Measurements from ENCODE around the gene KCNQ1. TPM values are rescaled to one million over a fixed set of nuclear protein-coding genes. Genes with fewer than 3 reads are reported as not detected.

The KCNQ1 gene
- total RNA-seq, 1 experiment from 2014 or later = 9.2 TPM

DNA sequence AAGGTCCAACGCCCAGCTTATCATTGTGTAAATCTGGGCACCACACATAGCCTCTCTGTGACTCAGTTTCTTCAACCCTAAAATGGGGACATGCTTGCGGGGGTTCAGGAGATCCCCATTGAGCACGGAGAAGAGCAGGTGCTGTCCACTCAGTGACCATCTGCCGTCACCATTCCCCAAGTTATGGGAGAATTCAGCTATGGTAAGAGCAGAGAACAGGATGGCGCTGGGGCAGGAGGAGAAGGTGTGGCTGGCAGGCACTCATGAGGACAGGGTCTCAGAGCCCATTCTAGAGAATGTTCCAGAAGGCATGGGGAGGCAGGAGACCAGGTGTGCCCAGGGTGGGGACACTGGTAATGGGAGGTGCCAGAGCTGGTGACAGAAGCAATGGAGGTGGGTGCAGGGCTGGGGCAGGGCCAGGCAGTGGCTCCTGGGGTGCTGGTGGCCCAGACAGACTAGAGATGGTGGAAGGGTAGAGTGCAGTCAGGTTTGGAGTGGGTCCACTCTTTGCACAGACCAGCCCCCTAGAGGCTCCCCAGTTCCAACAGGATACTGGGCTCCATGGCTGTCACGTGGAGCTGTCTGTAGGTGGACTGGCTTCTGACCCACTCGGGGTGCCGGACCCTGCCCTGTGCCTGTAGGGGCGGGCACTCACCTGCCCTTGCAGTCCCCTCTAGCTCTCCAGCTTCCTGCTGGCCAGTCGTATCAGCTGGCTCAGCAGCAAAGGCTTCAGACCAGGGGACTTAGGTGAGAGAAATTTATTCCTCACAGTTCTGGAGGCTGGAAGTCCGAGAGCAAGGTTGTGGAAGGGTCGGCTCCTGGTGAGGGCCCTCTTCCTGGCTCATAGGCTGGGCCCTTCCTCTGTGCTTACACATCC is 356.1 kb downstream of the KCNQ1 start:
- CTCF ChIA-PET = no interaction called here
- Mint-ChIP-seq H3K9me3 (ENCODE audit: low read depth, unreplicated experiment) (peaks cover 6% of the 10 kb centered on the region), H3K4me1 (ENCODE audit: low read depth, unreplicated experiment) (no peaks in the 10 kb centered on the region), H3K27me3 (ENCODE audit: unreplicated experiment) (peaks cover 41% of the 10 kb centered on the region), H3K4me3 (ENCODE audit: low read depth, unreplicated experiment) (no peak overlapping the region), H3K36me3 (ENCODE audit: insufficient read depth, unreplicated experiment) (no peaks in the 10 kb centered on the region), H3K27ac (ENCODE audit: unreplicated experiment) (no peak overlapping the region)
- no TSS peak for BruUV-seq (replicated peaks)
- no peak for DNase-seq
- intact Hi-C loops (cut with micrococcal nuclease; ENCODE audit: unreplicated experiment) = no loop called here
- TF ChIP-seq, protein P1, sequence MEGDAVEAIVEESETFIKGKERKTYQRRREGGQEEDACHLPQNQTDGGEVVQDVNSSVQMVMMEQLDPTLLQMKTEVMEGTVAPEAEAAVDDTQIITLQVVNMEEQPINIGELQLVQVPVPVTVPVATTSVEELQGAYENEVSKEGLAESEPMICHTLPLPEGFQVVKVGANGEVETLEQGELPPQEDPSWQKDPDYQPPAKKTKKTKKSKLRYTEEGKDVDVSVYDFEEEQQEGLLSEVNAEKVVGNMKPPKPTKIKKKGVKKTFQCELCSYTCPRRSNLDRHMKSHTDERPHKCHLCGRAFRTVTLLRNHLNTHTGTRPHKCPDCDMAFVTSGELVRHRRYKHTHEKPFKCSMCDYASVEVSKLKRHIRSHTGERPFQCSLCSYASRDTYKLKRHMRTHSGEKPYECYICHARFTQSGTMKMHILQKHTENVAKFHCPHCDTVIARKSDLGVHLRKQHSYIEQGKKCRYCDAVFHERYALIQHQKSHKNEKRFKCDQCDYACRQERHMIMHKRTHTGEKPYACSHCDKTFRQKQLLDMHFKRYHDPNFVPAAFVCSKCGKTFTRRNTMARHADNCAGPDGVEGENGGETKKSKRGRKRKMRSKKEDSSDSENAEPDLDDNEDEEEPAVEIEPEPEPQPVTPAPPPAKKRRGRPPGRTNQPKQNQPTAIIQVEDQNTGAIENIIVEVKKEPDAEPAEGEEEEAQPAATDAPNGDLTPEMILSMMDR (IDR thresholded peaks at IDR 0.05; ENCODE audit: unreplicated experiment) = no peak

GRCh38 chr11:2801711-2802388 is 357.0 kb downstream of the KCNQ1 start:
- BruUV-seq (replicated peaks) = no TSS peak
- intact Hi-C loops (cut with micrococcal nuclease; ENCODE audit: unreplicated experiment) = no loop called here

DNA sequence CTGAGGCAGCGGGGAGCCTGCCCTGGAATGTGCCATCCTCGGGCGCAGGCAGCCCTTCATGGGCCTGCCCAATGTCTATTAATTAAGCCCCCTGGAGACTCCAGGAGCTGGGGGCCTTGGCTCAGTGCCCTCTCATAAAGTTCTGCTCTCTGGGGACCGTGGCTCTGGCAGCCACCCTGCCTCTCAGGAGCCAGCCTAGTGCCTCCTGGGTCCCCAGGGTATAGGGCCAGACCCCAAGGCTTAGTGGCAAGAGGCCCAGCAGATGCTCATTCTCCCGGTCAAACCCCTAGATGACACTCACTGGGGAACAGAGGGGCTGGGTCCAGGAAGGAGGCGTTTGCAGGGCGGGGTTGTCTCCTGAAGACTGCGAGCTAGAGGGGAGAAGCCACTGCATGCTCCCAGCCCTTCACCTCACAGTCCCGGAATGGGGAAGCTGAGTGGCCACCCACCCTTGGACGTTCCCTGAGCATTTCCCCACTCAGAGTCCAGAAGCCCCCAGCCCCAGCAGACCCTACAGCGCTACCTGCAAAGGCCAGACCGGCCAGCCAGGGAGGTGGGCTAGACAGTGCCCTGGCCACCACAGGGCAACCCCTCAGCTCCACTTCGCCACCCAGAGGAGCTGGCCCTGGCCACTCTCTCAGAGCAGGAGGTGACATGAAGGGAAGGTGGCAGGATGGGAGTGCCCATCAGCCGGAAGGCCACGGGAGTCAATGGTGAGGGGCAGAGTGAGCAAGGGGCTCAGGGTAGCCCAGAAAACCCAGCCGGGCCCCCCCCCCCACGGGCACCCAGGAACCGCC is 357.8 kb downstream of the KCNQ1 start:
- intact Hi-C loops (cut with micrococcal nuclease; ENCODE audit: unreplicated experiment) = no loop called here
- peaks cover 6% of the 10 kb centered on the region for H3K9me3 Mint-ChIP-seq (ENCODE audit: low read depth, unreplicated experiment)
- CTCF ChIA-PET = interaction anchor here (0.5 kb wide), 1 partner anchor 27 kb away, joined by 3 read pairs; no protein-coding TSS in a partner anchor
- TF ChIP-seq, protein P1 (IDR thresholded peaks at IDR 0.05; ENCODE audit: unreplicated experiment) = no peak
- H3K4me1 Mint-ChIP-seq (ENCODE audit: low read depth, unreplicated experiment) = no peaks in the 10 kb centered on the region
- H3K27ac Mint-ChIP-seq (ENCODE audit: unreplicated experiment) = no peak overlapping the region
- H3K36me3 Mint-ChIP-seq (ENCODE audit: insufficient read depth, unreplicated experiment) = no peaks in the 10 kb centered on the region
- no TSS peak for BruUV-seq (replicated peaks)
- no peak overlapping the region for H3K4me3 Mint-ChIP-seq (ENCODE audit: low read depth, unreplicated experiment)
- DNase-seq = no peak
- peaks cover 45% of the 10 kb centered on the region for H3K27me3 Mint-ChIP-seq (ENCODE audit: unreplicated experiment)

More at GRCh38 chr11:2801711-2802388, 357.0 kb downstream of the KCNQ1 start:
- TF ChIP-seq, protein P1 (IDR thresholded peaks at IDR 0.05; ENCODE audit: unreplicated experiment) = no peak
- H3K27me3 Mint-ChIP-seq (ENCODE audit: unreplicated experiment) = peaks cover 44% of the 10 kb centered on the region
- no peaks in the 10 kb centered on the region for H3K4me1 Mint-ChIP-seq (ENCODE audit: low read depth, unreplicated experiment)
- CTCF ChIA-PET = interaction anchor here (0.5 kb wide), 1 partner anchor 28 kb away, joined by 3 read pairs; no protein-coding TSS in a partner anchor
- H3K27ac Mint-ChIP-seq (ENCODE audit: unreplicated experiment) = no peak overlapping the region
- H3K36me3 Mint-ChIP-seq (ENCODE audit: insufficient read depth, unreplicated experiment) = no peaks in the 10 kb centered on the region
- DNase-seq = no peak
- no peak overlapping the region for H3K4me3 Mint-ChIP-seq (ENCODE audit: low read depth, unreplicated experiment)
- peaks cover 6% of the 10 kb centered on the region for H3K9me3 Mint-ChIP-seq (ENCODE audit: low read depth, unreplicated experiment)

Measured in Calu3 (cell line).